Retina (tissue), 1 donor: ENCODE measurements around the gene ZNF142.

Experiments used
- DNase-seq: peaks from one replicate; pipeline ENCODE4 v3.0.0-alpha.2; 2016

The ZNF142 gene, protein sequence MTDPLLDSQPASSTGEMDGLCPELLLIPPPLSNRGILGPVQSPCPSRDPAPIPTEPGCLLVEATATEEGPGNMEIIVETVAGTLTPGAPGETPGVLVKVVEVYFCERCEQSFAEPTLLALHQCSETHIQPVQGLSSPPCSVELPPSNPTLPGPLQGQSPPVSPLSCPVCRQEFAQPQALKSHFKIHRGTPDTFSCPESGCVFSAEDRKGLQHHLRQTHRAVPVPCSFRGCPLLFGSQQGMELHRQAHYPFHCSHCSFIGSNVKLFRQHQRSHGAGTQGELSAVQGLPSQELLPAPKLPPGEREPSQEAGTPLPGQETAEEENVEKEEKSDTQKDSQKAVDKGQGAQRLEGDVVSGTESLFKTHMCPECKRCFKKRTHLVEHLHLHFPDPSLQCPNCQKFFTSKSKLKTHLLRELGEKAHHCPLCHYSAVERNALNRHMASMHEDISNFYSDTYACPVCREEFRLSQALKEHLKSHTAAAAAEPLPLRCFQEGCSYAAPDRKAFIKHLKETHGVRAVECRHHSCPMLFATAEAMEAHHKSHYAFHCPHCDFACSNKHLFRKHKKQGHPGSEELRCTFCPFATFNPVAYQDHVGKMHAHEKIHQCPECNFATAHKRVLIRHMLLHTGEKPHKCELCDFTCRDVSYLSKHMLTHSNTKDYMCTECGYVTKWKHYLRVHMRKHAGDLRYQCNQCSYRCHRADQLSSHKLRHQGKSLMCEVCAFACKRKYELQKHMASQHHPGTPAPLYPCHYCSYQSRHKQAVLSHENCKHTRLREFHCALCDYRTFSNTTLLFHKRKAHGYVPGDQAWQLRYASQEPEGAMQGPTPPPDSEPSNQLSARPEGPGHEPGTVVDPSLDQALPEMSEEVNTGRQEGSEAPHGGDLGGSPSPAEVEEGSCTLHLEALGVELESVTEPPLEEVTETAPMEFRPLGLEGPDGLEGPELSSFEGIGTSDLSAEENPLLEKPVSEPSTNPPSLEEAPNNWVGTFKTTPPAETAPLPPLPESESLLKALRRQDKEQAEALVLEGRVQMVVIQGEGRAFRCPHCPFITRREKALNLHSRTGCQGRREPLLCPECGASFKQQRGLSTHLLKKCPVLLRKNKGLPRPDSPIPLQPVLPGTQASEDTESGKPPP (N-terminal part only)

GRCh38 chr2:218659258-218659987, at the start of gene ZNF142, which contains the start of gene BCS1L:
Gene ZNF142 (minus strand): TSS chr2:218659623. CDS start chr2:218656429, 3,194 bp downstream.
Gene BCS1L (plus strand): TSS chr2:218659683. CDS start chr2:218660988, 1,305 bp downstream.
- peak; percentile 95 for DNase-seq

DNA sequence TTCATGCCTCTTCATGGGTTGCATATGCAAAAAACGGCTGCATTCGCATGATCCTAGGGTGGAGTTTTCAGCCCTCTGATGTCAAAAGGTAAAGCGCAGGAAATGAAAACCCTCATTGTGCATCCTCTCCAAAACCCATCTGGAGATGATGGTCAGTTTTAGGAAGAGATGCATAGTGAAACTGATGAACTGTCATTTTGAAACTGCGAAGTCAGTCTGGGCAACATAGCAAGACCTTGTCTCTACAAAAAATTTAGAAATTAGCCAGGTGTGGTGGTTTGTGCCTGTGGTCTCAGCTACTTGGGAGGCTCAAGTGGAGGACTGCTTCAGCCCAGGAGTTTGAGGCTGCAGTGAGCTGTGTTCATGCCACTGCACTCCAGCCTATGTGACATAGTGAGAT, 48.7 kb upstream of the ZNF142 start:
- no peak for DNase-seq

DNA sequence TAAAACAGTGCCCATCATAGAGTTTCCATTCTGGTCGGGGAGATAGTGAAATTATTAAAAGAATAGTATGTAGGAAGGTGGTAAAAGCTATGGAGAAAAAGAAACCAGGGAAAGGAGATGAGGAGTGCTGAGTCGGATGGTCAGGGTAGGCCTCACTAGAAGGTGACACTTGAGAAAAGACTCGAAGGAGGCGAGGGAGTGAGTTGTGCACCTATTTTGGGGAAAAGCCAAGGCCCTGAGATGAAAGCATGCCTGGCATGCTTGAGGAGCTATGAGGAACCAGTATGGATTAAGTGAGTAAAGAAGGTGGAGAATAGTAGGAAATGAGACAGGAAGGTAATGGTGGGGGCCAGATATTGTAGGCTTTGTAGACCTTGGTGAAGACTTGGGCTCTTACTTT, 43.9 kb upstream of the ZNF142 start:
- no peak for DNase-seq

GRCh38 chr2:218701806-218702205, 42.4 kb upstream of the ZNF142 start:
- DNase-seq = no peak

GRCh38 chr2:218698885-218699284, 39.5 kb upstream of the ZNF142 start:
- no peak for DNase-seq

DNA sequence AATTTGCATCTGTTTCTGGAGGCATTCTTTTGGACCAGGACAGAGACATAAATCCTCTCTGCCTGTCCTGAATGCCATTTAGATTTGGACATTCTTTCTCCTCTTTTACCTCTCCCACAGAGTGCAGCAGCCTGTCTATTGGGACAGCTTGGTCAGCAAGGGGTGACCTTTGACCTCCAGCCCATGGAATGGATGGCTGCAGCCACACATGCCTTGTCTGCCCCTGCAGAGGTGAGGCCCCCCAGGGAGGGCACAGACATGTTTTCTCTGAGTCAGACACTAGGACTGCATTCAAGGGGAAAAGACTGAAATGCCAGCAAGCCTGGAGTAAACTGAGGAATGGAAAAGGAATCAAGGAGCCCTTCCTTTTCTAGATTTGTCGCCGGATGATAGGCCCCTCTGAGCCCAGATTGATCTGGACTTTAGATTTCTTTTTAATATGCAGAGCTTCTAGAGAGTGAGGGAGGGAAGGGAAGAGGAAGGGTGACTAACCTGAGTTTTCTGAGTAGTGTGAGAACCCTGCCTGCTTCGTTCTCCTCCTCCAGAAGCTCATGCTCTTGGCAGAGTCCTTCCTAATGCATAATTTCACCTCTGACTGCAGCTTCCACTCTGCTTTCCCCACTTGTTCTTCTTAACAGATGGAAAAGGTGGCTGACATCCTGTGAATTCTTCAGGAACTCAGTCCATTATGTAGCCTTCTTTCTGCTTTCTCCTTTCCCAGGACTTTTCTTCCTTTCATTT, 35.2 kb upstream of the ZNF142 start:
- DNase-seq = no peak

DNA sequence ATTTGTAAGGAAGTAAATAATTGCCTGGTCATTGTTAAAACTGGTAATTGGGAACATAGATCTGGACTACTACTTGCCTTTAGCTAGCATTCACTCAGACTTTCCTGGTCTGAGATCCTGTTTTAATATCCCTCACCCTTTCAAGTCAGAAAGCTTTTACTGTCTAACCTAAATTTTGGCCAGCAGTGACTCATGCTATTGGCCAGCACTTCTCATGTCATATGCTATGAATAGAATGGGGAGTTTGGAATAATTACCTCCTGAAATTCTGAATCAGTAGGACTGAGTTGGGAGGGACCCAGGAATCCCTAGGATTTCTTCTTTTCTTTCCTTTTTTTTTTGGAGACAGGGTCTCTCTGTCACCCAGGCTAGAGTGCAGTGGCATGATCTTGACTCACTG, 31.8 kb upstream of the ZNF142 start:
- DNase-seq = no peak

- DNase-seq = peak; percentile 28
Measured at GRCh38 chr2:218687400-218688060, 28.1 kb upstream of the ZNF142 start.

GRCh38 chr2:218680061-218680460, 20.6 kb upstream of the ZNF142 start:
- no peak for DNase-seq

GRCh38 chr2:218679119-218679518, 19.7 kb upstream of the ZNF142 start:
- no peak for DNase-seq

- peak; percentile 91 for DNase-seq
Measured at GRCh38 chr2:218671654-218672566, 12.5 kb upstream of the ZNF142 start, which contains the start of the genes RNF25 and STK36. Gene RNF25 (minus strand): TSS chr2:218672002. CDS start chr2:218671970, 32 bp downstream. Gene STK36 (plus strand): TSS chr2:218672086. CDS start chr2:218672830, 744 bp downstream.

DNA sequence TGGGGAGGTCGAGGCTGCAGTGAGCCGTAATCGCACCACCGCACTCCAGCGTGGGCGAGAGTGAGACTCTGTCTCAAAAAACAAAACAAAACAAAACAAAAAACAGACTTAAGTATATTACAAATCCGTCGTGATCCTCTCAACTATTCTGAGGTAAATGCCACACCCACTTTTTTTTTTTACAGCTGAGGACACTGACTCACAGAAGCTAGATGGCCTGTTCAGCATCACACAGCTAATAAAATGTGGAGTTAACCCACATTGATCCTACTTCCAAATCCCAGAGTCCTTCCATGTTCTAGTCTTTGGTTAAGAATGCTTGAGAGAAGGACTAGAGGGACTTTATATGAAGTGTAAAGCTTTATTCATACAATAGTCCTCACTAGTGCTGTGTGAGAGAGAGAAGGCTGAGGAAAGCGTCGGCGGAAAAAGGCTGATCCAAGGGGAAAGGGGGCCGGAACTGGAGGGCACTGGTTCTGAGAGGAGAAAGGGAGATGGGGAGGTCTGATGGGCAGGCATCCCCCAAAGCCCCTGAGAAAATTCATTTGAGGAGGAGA, 11.8 kb upstream of the ZNF142 start:
- DNase-seq = no peak

DNA sequence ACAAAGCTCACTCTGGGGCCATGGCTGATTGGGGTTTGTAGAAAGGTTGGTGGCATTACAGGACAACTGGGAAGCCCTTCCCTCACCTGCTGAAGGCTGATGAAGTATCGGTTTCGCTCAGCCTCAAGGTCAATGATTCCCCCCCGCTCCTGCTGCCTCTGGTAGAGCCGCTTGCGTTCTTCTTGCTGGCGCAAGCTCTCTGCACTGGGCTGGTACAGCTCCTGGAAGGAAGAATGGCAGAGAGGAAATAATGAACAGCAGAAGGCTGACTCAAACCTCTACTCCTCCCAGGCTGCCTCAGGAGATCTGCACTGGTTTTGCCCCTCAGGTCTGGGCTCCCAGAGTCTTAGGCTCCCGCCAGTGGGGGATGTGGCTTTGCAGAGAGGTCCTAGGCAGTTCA, 5.2 kb upstream of the ZNF142 start:
- DNase-seq = no peak

- DNase-seq = no peak
Measured at GRCh38 chr2:218663901-218664300, 4.5 kb upstream of the ZNF142 start.

GRCh38 chr2:218662827-218663226, 3.4 kb upstream of the ZNF142 start:
- DNase-seq = no peak

DNA sequence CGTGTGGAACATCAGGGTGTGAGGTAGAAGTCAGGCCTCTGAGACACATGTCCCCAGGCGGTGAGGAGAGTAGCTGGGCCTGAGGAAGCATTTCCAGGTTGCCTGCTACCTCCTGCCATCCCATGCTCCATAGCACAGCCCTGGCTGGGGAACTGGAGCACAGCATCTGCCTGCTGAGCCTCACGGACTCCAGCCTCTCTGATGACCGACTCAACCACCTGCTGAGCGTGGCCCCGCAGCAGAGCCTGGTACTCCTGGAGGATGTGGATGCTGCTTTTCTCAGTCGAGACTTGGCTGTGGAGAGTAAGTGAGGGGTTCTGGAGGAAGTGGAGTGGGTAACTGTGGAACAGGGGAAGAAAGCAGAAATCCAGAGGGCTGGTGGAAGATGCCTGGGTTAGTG, 3.0 kb upstream of the ZNF142 start:
- no peak for DNase-seq

DNA sequence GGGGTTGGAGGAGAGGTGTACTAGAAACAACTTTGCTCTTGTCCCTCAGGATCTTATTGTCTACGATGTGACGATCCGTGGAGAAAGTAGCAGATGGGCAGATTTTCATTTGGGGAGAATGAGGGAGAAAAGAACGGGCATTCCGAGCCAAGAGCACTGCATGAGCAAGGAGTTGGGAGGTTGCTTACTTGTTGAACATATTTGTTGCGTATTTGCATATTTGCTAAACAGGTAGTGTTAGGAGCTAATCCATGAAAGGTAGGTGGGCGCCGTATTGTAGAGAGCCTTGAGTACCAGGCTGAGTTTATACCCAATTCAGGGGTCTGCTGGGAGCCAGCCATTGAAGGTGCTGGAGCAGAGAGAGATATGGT, 550 bp upstream of the ZNF142 start:
- no peak for DNase-seq

- no peak for DNase-seq
Measured at GRCh38 chr2:218658671-218659257, 659 bp downstream of the ZNF142 start.

DNA sequence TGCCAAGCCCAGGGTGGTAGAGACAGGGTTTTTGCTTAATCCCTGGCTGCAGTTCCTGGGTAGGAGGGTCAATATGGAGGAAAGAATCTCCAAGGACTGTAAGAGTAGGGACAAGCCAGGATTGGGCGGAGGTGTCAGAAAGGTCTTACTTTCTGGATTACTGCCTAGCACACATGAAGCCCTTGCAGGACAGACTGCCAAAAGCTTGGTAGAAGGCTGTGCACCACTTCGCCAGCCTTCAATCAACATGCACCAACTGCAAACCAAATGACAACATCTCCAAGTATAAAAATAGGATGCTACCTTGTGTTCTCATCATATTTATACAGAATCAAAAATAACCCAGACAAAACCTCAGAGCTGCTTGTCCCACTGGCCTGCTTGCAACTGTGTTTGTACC, 3.7 kb downstream of the ZNF142 start:
- DNase-seq = no peak
